Panc1 (cell line): ENCODE measurements around the gene TBC1D17.

Experiments
- CTCF ChIP-seq: fragments of 450-650 bp; IDR thresholded peaks from 2 replicates; pipeline ENCODE4 v1.5.1; 2017; ENCODE audit warnings: mild to moderate bottlenecking
- POLR2AphosphoS5 ChIP-seq: IDR thresholded peaks from 2 replicates; pipeline ENCODE4 v1.6.1; 2012; ENCODE audit warnings: mild to moderate bottlenecking, low read depth, low read length, moderate library complexity

- TF ChIP-seq CTCF (no peak), POLR2AphosphoS5 (no peak)
Measured at GRCh38 chr19:49889687-49890348, 12.3 kb downstream of the TBC1D17 start.
